B cell (primary cell): ENCODE data around the gene ECHDC1. TPM values are rescaled to one million over a fixed set of nuclear protein-coding genes. Genes with fewer than 3 reads are reported as not detected.

Experiments used
- ATAC-seq: fragments of 200-7000 bp; cut with Tn5 transposase; one replicate; pipeline ENCODE4 v1.10.0; 2021; ENCODE audit warnings: low read depth, mild to moderate bottlenecking, moderate number of reproducible peaks, moderate library complexity
- CTCF ChIA-PET: fragments of 350-600 bp; sonication (Branson Sonifier 250); formaldehyde crosslinking; loops from one replicate; lab custom pipeline; 2021; ENCODE audit warnings: antibody characterized with exemption, inconsistent platforms; lab: Charles Lee
- POLR2A ChIA-PET: fragments of 350-600 bp; sonication (Branson Sonifier 250); formaldehyde crosslinking; loops from one replicate; lab custom pipeline; 2021; ENCODE audit warnings: antibody characterized with exemption; lab: Charles Lee
- DNase-seq: peaks from one replicate; pipeline ENCODE4 v3.0.0; 2013
- H2AFZ ChIP-seq: 2 replicates; pipeline ENCODE4 v1.6.1; 2012; ENCODE audit warnings: mild to moderate bottlenecking, low read depth, low read length; ENCODE audit not compliant: insufficient read depth, poor library complexity, severe bottlenecking
- H3K27ac ChIP-seq, 2 donors: 1 replicate in 1 of 2; 2 replicates in 1 of 2; pipeline ENCODE4 v1.5.1; 2012 to 2013; ENCODE audit warnings: low read length in 2 of 2, mild to moderate bottlenecking in 2 of 2, moderate library complexity in 1 of 2
- H3K27me3 ChIP-seq, 4 experiments: fragments of 200-600 bp in 1 of 4; sonication (generic) in 1 of 4; replicated peaks in 1 of 4; 1 replicate in 2 of 4; 2 replicates in 2 of 4; pipeline versions ENCODE4 v1.6.1 to v1.7.0; 2013 to 2016; ENCODE audit warnings: low read length in 3 of 4, mild to moderate bottlenecking in 2 of 4, mixed read lengths in 1 of 4, moderate library complexity in 1 of 4; ENCODE audit not compliant: insufficient read depth in 4 of 4, control insufficient read depth in 3 of 4; ENCODE audit errors: control extremely low read depth in 1 of 4
- H3K36me3 ChIP-seq, 2 experiments: replicated peaks in 1 of 2; 1 replicate in 1 of 2; 2 replicates in 1 of 2; pipeline versions ENCODE4 v1.6.1 to v1.7.1; 2013; ENCODE audit warnings: low read length in 1 of 2; ENCODE audit not compliant: insufficient read depth in 2 of 2, control insufficient read depth in 1 of 2; ENCODE audit errors: control extremely low read depth in 1 of 2, extremely low read depth in 1 of 2
- H3K4me1 ChIP-seq, 2 donors: fragments of 200-600 bp in 1 of 2; sonication (generic) in 1 of 2; 1 replicate in 1 of 2; 2 replicates in 1 of 2; pipeline versions ENCODE4 v1.5.1 to v1.6.1; 2013 to 2017; ENCODE audit warnings: low read length in 2 of 2; ENCODE audit not compliant: control insufficient read depth in 2 of 2, insufficient read depth in 2 of 2
- H3K4me2 ChIP-seq: replicated peaks from 2 replicates; pipeline ENCODE3; 2012; ENCODE audit warnings: mild to moderate bottlenecking, low read depth, low read length; ENCODE audit not compliant: poor library complexity, severe bottlenecking
- H3K4me3 ChIP-seq, 5 experiments: fragments of 200-600 bp in 1 of 5; sonication (generic) in 1 of 5; 1 replicate in 3 of 5; 2 replicates in 2 of 5; pipeline versions ENCODE4 v1.5.1 to v1.7.0; 2011 to 2016; ENCODE audit warnings: low read length in 4 of 5, mild to moderate bottlenecking in 4 of 5, low read depth in 2 of 5, control low read depth in 1 of 5, moderate library complexity in 1 of 5; ENCODE audit not compliant: insufficient read depth in 1 of 5; ENCODE audit errors: control extremely low read depth in 1 of 5, extremely low read depth in 1 of 5
- H3K79me2 ChIP-seq: fragments of 200-600 bp; sonication (generic); one replicate; pipeline ENCODE4 v1.6.0; 2016; ENCODE audit warnings: low read length; ENCODE audit not compliant: control insufficient read depth, insufficient read depth
- H3K9ac ChIP-seq: fragments of 200-600 bp; sonication (generic); 2 replicates; pipeline ENCODE4 v1.6.1; 2017; ENCODE audit warnings: mild to moderate bottlenecking, low read length, moderate library complexity
- H3K9me3 ChIP-seq, 3 donors: one replicate each; pipeline versions ENCODE4 v1.6.1 to v1.7.1; 2013; ENCODE audit warnings: low read length in 2 of 3; ENCODE audit not compliant: control insufficient read depth in 2 of 3, insufficient read depth in 1 of 3; ENCODE audit errors: control extremely low read depth in 1 of 3
- H4K20me1 ChIP-seq: 2 replicates; pipeline ENCODE4 v1.6.0; 2012; ENCODE audit warnings: mild to moderate bottlenecking, low read length; ENCODE audit not compliant: insufficient read depth, control insufficient read depth, poor library complexity, severe bottlenecking
- H3K27ac Mint-ChIP-seq: one replicate; pipeline ENCODE4 v1.8.0; 2021; ENCODE audit warnings: mixed read lengths
- H3K27me3 Mint-ChIP-seq: one replicate; pipeline ENCODE4 v1.8.0; 2021; ENCODE audit warnings: mixed read lengths
- H3K4me1 Mint-ChIP-seq: one replicate; pipeline ENCODE4 v1.8.0; 2021; ENCODE audit warnings: mixed read lengths
- H3K4me3 Mint-ChIP-seq: one replicate; pipeline ENCODE4 v1.8.0; 2021; ENCODE audit warnings: mixed read lengths
- H3K9me3 Mint-ChIP-seq: one replicate; pipeline ENCODE4 v1.8.0; 2022; ENCODE audit warnings: mixed read lengths; ENCODE audit not compliant: insufficient read depth
- CTCF ChIP-seq: fragments of 200-600 bp; IDR thresholded peaks from one replicate; pipeline ENCODE4 v1.8.0; 2022; ENCODE audit warnings: antibody characterized with exemption, mild to moderate bottlenecking
- EZH2 ChIP-seq: IDR thresholded peaks from 2 replicates; pipeline ENCODE4 v1.6.1; 2012; ENCODE audit warnings: borderline replicate concordance, low read depth, mild to moderate bottlenecking, moderate library complexity, low read length; ENCODE audit not compliant: insufficient read depth, poor library complexity, severe bottlenecking
- WGBS: methylation state at CpG from one replicate; pipeline ENCODE4 v1.1.5; 2013; ENCODE audit warnings: missing lambda C conversion rate; ENCODE audit not compliant: insufficient coverage; 5-methylcytosine and 5-hydroxymethylcytosine counted together
- intact Hi-C: fragments of 100-400 bp; cut with micrococcal nuclease; formaldehyde crosslinking; loops from one replicate; pipeline ENCODE4 v1.10.0; 2022
- polyA plus RNA-seq: library from polyadenylated mRNA; depleted of rRNA; stranded (reverse); fragments of >200 nt; gene quantifications from 2 replicates; pipeline ENCODE4 v1.2.3, GENCODE V29; 2012
- total RNA-seq, 2 donors: library from RNA; stranded (reverse); fragments of 120-200 nt in 1 of 2; gene quantifications; 1 replicate in 1 of 2; 2 replicates in 1 of 2; pipeline versions ENCODE4 v1.2.3 to v1.2.4, GENCODE V29; 2013 to 2022

Gene ECHDC1
- total and polyA plus RNA-seq, 2 donors (not counting 1 experiment from before 2014, with no cell fraction given), result 26.9 to 60.0 TPM

GRCh38 chr6:127290391-127291265, 52.8 kb downstream of the ECHDC1 start:
- intact Hi-C loops, result no loop called here
- H3K4me3 ChIP-seq, result peak overlapping the region in 1 of 5 experiments; percentile 38
- ATAC-seq, result no peak

More at GRCh38 chr6:127290391-127291265, 52.8 kb downstream of the ECHDC1 start:
- H3K4me3 Mint-ChIP-seq, result peak overlapping the region; percentile 5
- no peaks in the 10 kb centered on the region for H4K20me1 ChIP-seq
- TF ChIP-seq EZH2 (no peak), CTCF (no peak)
- peak overlapping the region; percentile 76 for H3K27ac Mint-ChIP-seq
- H3K36me3 ChIP-seq, result peaks cover 7 to 29% of the 10 kb centered on the region in 2 experiments
- H3K79me2 ChIP-seq, result peaks cover 5% of the 10 kb centered on the region
- no peak overlapping the region for H3K9ac ChIP-seq
- H3K4me1 Mint-ChIP-seq, result peaks cover 26% of the 10 kb centered on the region
- peak overlapping the region; percentile 30 to 47 for H3K27ac ChIP-seq
- peak overlapping the region; percentile 53 for H3K4me2 ChIP-seq
- no peaks in the 10 kb centered on the region for H3K9me3 ChIP-seq
- H2AFZ ChIP-seq, result peak overlapping the region; percentile 31
- ChIA-PET CTCF (interaction anchor here (0.7 to 3.6 kb wide), 4 partner anchors 12 to 131 kb away, joined by 4 to 38 read pairs (median 6); partner anchors contain the start of gene RNF146), POLR2A (interaction anchor here (1.2 kb wide), 1 partner anchor 24 kb away, joined by 9 read pairs; the partner anchor contains the start of gene RNF146)
- peaks cover 0 to 18% of the 10 kb centered on the region in 2 donors for H3K4me1 ChIP-seq
- H3K27me3 Mint-ChIP-seq, result no peaks in the 10 kb centered on the region
- no peak for DNase-seq
- no peaks in the 10 kb centered on the region for H3K9me3 Mint-ChIP-seq
- no peaks in the 10 kb centered on the region for H3K27me3 ChIP-seq
- WGBS, result 94% methylated on average over 2 of the region's 4 CpGs
